HCT116 (cell line): ENCODE data around the gene NLRP5. TPM values are rescaled to one million over a fixed set of nuclear protein-coding genes. Genes with fewer than 3 reads are reported as not detected.

ENCODE experiments used
- ATAC-seq: fragments of 200-7000 bp; cut with Tn5 transposase; 2 replicates; pipeline ENCODE4 v1.9.1; 2020; ENCODE audit warnings: mild to moderate bottlenecking, moderate library complexity
- BruUV-seq: library from RNA; stranded (reverse); fragments of 400-500 nt; replicated peaks from 2 replicates; lab custom pipeline; 2021; lab: Mats Ljungman, UMichigan
- CTCF ChIA-PET: fragments of 300-600 bp; sonication (Branson Sonifier 250); formaldehyde crosslinking; loops from one replicate; lab custom pipeline; 2021; ENCODE audit warnings: antibody characterized with exemption; lab: Charles Lee
- POLR2A ChIA-PET: fragments of 300-600, 350-600 bp; sonication (Branson Sonifier 250); formaldehyde crosslinking; loops from one replicate; lab custom pipeline; 2021; ENCODE audit warnings: antibody characterized with exemption; lab: Charles Lee
- RAD21 ChIA-PET, 2 experiments: fragments of 300-600 bp; sonication (Branson Sonifier 250); formaldehyde crosslinking; loops; one replicate each; lab custom pipeline; 2023; ENCODE audit warnings: low total read pairs in 2 of 2; ENCODE audit not compliant: uncharacterized antibody in 2 of 2, unreplicated experiment in 2 of 2, low non-redundant PET in 1 of 2; lab: Charles Lee
- DNase-seq: peaks from one replicate; pipeline ENCODE4 v3.0.0-alpha.2; 2010; ENCODE audit warnings: low read depth, low spot score
- H2AFZ ChIP-seq: fragments of 200-600 bp; shearing (Covaris generic), sonication (generic); 2 replicates; pipeline ENCODE4 v1.6.1; 2017; ENCODE audit warnings: low read depth, mixed run types, mixed read lengths, antibody characterized with exemption, low read length; ENCODE audit not compliant: poor library complexity, severe bottlenecking
- H3K27ac ChIP-seq: 2 replicates; pipeline ENCODE4 v1.5.1; 2012; ENCODE audit warnings: low read depth, low read length
- H3K27me3 ChIP-seq: fragments of 200-600 bp; sonication (generic); 2 replicates; pipeline ENCODE4 v1.6.1; 2016; ENCODE audit warnings: mixed run types, low read length, mixed read lengths; ENCODE audit not compliant: insufficient read depth
- H3K36me3 ChIP-seq, 2 experiments: fragments of 200-500 bp in 1 of 2; fragments of 200-600 bp in 1 of 2; sonication (Bioruptor generic) in 1 of 2; sonication (generic) in 1 of 2; 2 replicates each; pipeline versions ENCODE4 v1.5.1 to v1.6.1; 2014 to 2016; ENCODE audit warnings: low read length in 2 of 2, inconsistent platforms in 1 of 2, mixed read lengths in 1 of 2, mixed run types in 1 of 2; ENCODE audit not compliant: insufficient read depth in 2 of 2, control insufficient read depth in 1 of 2
- H3K4me1 ChIP-seq, 2 experiments: fragments of 200-600 bp in 1 of 2; sonication (generic) in 1 of 2; 2 replicates each; pipeline versions ENCODE4 v1.5.1 to v1.6.1; 2012 to 2017; ENCODE audit warnings: low read length in 2 of 2, inconsistent platforms in 1 of 2, mild to moderate bottlenecking in 1 of 2, mixed read lengths in 1 of 2, mixed run types in 1 of 2, moderate library complexity in 1 of 2; ENCODE audit not compliant: insufficient read depth in 2 of 2, control insufficient read depth in 1 of 2
- H3K4me2 ChIP-seq: fragments of 200-600 bp; sonication (generic); 2 replicates; pipeline ENCODE4 v1.6.1; 2017; ENCODE audit warnings: mixed run types, low read length, mixed read lengths
- H3K4me3 ChIP-seq, 2 experiments: fragments of 200-600 bp in 1 of 2; sonication (generic) in 1 of 2; replicated peaks in 1 of 2; 2 replicates each; pipeline ENCODE4 v1.5.1; 2011 to 2016; ENCODE audit warnings: low read length in 2 of 2, control low read depth in 1 of 2, low read depth in 1 of 2, mild to moderate bottlenecking in 1 of 2, mixed read lengths in 1 of 2, mixed run types in 1 of 2
- H3K79me2 ChIP-seq: fragments of 200-600 bp; sonication (generic); 2 replicates; pipeline ENCODE4 v1.6.1; 2017; ENCODE audit warnings: mild to moderate bottlenecking, mixed run types, low read length, moderate library complexity, mixed read lengths; ENCODE audit not compliant: insufficient read depth
- H3K9ac ChIP-seq: fragments of 200-600 bp; sonication (generic); 2 replicates; pipeline ENCODE4 v1.6.1; 2016; ENCODE audit warnings: low read length, mixed read lengths
- H3K9me2 ChIP-seq: fragments of 200-600 bp; sonication (generic), shearing (Covaris generic); 2 replicates; pipeline ENCODE4 v1.6.1; 2017; ENCODE audit warnings: mixed run types, mild to moderate bottlenecking, moderate library complexity; ENCODE audit not compliant: insufficient read depth
- H3K9me3 ChIP-seq, 2 experiments: fragments of 200-500 bp in 1 of 2; fragments of 200-600 bp in 1 of 2; sonication (Bioruptor generic) in 1 of 2; sonication (generic) in 1 of 2; 2 replicates each; pipeline ENCODE4 v1.6.1; 2014 to 2017; ENCODE audit warnings: low read length in 2 of 2, mixed read lengths in 2 of 2, inconsistent platforms in 1 of 2, low read depth in 1 of 2, mild to moderate bottlenecking in 1 of 2, mixed run types in 1 of 2, moderate library complexity in 1 of 2; ENCODE audit not compliant: control insufficient read depth in 1 of 2, insufficient read depth in 1 of 2
- H4K20me1 ChIP-seq: fragments of 200-600 bp; sonication (generic), shearing (Covaris generic); 2 replicates; pipeline ENCODE4 v1.6.1; 2017; ENCODE audit warnings: mixed run types, mild to moderate bottlenecking, moderate library complexity; ENCODE audit not compliant: insufficient read depth
- ATF3 ChIP-seq: IDR thresholded peaks from 2 replicates; pipeline ENCODE4 v1.6.1; 2012
- CEBPB ChIP-seq: IDR thresholded peaks from 2 replicates; pipeline ENCODE4 v1.6.1; 2012; ENCODE audit warnings: low read depth
- CTCF ChIP-seq, 3 experiments: fragments of 200-600 bp in 1 of 3; sonication (generic) in 1 of 3; IDR thresholded peaks in 2 of 3; conservative IDR thresholded peaks in 1 of 3; 2 replicates each; pipeline ENCODE4 v1.5.1; 2012 to 2017; ENCODE audit warnings: low read depth in 2 of 3, low read length in 2 of 3, antibody characterized with exemption in 1 of 3, borderline replicate concordance in 1 of 3, control low read depth in 1 of 3, mild to moderate bottlenecking in 1 of 3, mixed read lengths in 1 of 3, mixed run types in 1 of 3, moderate library complexity in 1 of 3; ENCODE audit not compliant: insufficient read depth in 1 of 3
- EGR1 ChIP-seq: IDR thresholded peaks from 2 replicates; pipeline ENCODE4 v1.6.1; 2012; ENCODE audit warnings: low read depth
- EZH2 ChIP-seq: fragments of 200-600 bp; sonication (generic); IDR thresholded peaks from 2 replicates; pipeline ENCODE4 v1.6.1; 2017; ENCODE audit warnings: antibody characterized with exemption, mixed run types
- EZH2phosphoT487 ChIP-seq: fragments of 200-600 bp; IDR thresholded peaks from 2 replicates; pipeline ENCODE4 v1.6.1; 2018; ENCODE audit warnings: antibody characterized with exemption, borderline replicate concordance
- FOSL1 ChIP-seq: IDR thresholded peaks from 2 replicates; pipeline ENCODE4 v1.6.1; 2012; ENCODE audit warnings: low read depth
- POLR2A ChIP-seq: IDR thresholded peaks from 2 replicates; pipeline ENCODE4 v1.7.0; 2011; ENCODE audit warnings: borderline replicate concordance; ENCODE audit not compliant: insufficient read depth, insufficient read length; ENCODE audit errors: extremely low read depth
- SIN3A ChIP-seq: IDR thresholded peaks from 2 replicates; pipeline ENCODE4 v1.6.1; 2012; ENCODE audit warnings: low read depth
- SP1 ChIP-seq: IDR thresholded peaks from 2 replicates; pipeline ENCODE4 v1.6.1; 2012; ENCODE audit warnings: low read depth
- TCF7L2 ChIP-seq: IDR thresholded peaks from 2 replicates; pipeline ENCODE4 v1.7.0; 2011; ENCODE audit warnings: borderline replicate concordance, inconsistent platforms; ENCODE audit not compliant: insufficient read depth, insufficient read length; ENCODE audit errors: extremely low read depth
- YY1 ChIP-seq: IDR thresholded peaks from 2 replicates; pipeline ENCODE4 v1.6.1; 2011; ENCODE audit warnings: low read length, low read depth, moderate library complexity, mild to moderate bottlenecking; ENCODE audit not compliant: insufficient replicate concordance; ENCODE audit errors: extremely low read depth
- ZBTB33 ChIP-seq: IDR thresholded peaks from 2 replicates; pipeline ENCODE4 v1.6.1; 2011; ENCODE audit warnings: mild to moderate bottlenecking, low read length, moderate library complexity; ENCODE audit not compliant: insufficient replicate concordance; ENCODE audit errors: extremely low read depth
- ZFX ChIP-seq: fragments of 450-650 bp; IDR thresholded peaks from 2 replicates; pipeline ENCODE4 v1.6.1; 2017
- ZNF274 ChIP-seq: fragments of 200-500 bp; sonication (Bioruptor generic); IDR thresholded peaks from 2 replicates; pipeline ENCODE4 v1.6.1; 2014; ENCODE audit warnings: mild to moderate bottlenecking, low read depth, low read length, inconsistent platforms
- intact Hi-C: fragments of 100-400 bp; cut with micrococcal nuclease; formaldehyde crosslinking; loops from 2 replicates; pipeline ENCODE4 v1.10.0; 2022
- total RNA-seq: library from RNA; stranded (reverse); gene quantifications from one replicate; pipeline ENCODE4 v1.2.1, GENCODE V29; 2021; ENCODE audit not compliant: unreplicated experiment

Gene NLRP5
- total RNA-seq, 1 experiment from 2014 or later: 0.30 TPM

- Histone ChIP-seq H3K36me3 (no peaks in the 10 kb centered on the region; a peak in 1 of 4 replicates), H3K27ac (no peak overlapping the region), H3K9me3 (no peaks in the 10 kb centered on the region), H3K9ac (no peak overlapping the region), H3K9me2 (no peaks in the 10 kb centered on the region), H3K4me2 (no peak overlapping the region), H3K79me2 (peaks cover 25% of the 10 kb centered on the region)
- POLR2A ChIA-PET: no interaction called here
- no peak for DNase-seq
- no peak for TF ChIP-seq ZBTB33
- no peak for TF ChIP-seq ZNF274
- TF ChIP-seq ZFX: no peak
- no peak for TF ChIP-seq ATF3
- TF ChIP-seq POLR2A: no peak
- no peak for TF ChIP-seq SIN3A
- no peak for TF ChIP-seq CEBPB
- TF ChIP-seq EZH2: no peak
- TF ChIP-seq EZH2phosphoT487: no peak
- TF ChIP-seq FOSL1: no peak
- no peak for TF ChIP-seq SP1
- no peak for TF ChIP-seq CTCF (IDR thresholded peaks at IDR 0.05 in 2 of 3, conservative IDR thresholded peaks at IDR 0.05 in 1 of 3; ENCODE audit: borderline replicate concordance in 1 of 3, insufficient read depth in 1 of 3, low read depth in 2 of 3, low read length in 2 of 3)
- no peak for TF ChIP-seq YY1
- no peak for TF ChIP-seq TCF7L2
- TF ChIP-seq EGR1: no peak
- TF ChIP-seq, all 23 proteins: peak for 0
- H3K27me3 ChIP-seq: no peaks in the 10 kb centered on the region
- RAD21 ChIA-PET: no interaction called here
- intact Hi-C loops: no loop called here
- CTCF ChIA-PET: no interaction called here
- no TSS peak for BruUV-seq
- H3K4me1 ChIP-seq: no peaks in the 10 kb centered on the region
- H3K4me3 ChIP-seq: no peak overlapping the region
- no peak for ATAC-seq
- no peak overlapping the region for H2AFZ ChIP-seq
- H4K20me1 ChIP-seq: peaks cover 5% of the 10 kb centered on the region; the same call in 1 of the 2 replicates
Measured at GRCh38 chr19:56086671-56087430, 100.3 kb downstream of the NLRP5 start.
